Erythroblast (primary cell): ENCODE measurements around the gene RNF217.

ENCODE experiments used
- DNase-seq, 2 experiments: peaks; one replicate each; lab custom pipeline; 2025; lab: John Stamatoyannopoulos, UW
- GATA1 ChIP-seq: IDR thresholded peaks from 2 replicates; pipeline ENCODE4 v1.6.1; 2011; ENCODE audit warnings: low read depth, mild to moderate bottlenecking, control low read depth, low read length, moderate library complexity
- POLR2A ChIP-seq: IDR thresholded peaks from 2 replicates; pipeline ENCODE4 v1.6.1; 2011; ENCODE audit warnings: mild to moderate bottlenecking, low read length

Gene RNF217

DNA sequence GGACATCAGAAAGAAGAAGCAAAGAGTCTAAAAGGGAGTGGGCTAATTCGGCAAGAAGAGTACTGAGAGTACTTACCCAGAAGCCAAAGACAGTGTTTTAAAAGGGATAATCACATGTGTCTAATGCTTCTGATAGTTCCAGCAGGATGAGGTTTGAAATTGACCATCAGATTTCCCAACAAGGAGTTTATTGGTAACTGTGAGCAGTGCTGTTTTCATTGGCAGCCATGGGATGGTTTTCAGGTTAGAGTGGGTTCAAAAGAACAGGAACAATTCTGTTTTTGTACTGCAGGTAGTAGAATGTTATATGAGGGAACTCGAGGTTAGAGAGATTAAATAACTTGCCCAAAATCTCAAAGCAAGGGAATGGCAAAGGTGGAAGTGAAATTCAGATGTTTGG lies 8.5 kb downstream of the RNF217 start:
- TF ChIP-seq GATA1 (no peak), POLR2A (no peak)
- DNase-seq: no peak

GRCh38 chr6:124973780-124974179 lies 11.5 kb downstream of the RNF217 start:
- no peak for TF ChIP-seq GATA1
- TF ChIP-seq POLR2A: no peak
- no peak for DNase-seq

GRCh38 chr6:124974771-124975377 lies 12.6 kb downstream of the RNF217 start:
- no peak for DNase-seq
- TF ChIP-seq GATA1 (no peak), POLR2A (no peak)

GRCh38 chr6:124977067-124977908 lies 15.1 kb downstream of the RNF217 start:
- TF ChIP-seq POLR2A: no peak
- TF ChIP-seq GATA1: no peak
- DNase-seq: no peak

- TF ChIP-seq GATA1: no peak
- DNase-seq: no peak
Observed at GRCh38 chr6:124978451-124979293, 16.4 kb downstream of the RNF217 start.

DNA sequence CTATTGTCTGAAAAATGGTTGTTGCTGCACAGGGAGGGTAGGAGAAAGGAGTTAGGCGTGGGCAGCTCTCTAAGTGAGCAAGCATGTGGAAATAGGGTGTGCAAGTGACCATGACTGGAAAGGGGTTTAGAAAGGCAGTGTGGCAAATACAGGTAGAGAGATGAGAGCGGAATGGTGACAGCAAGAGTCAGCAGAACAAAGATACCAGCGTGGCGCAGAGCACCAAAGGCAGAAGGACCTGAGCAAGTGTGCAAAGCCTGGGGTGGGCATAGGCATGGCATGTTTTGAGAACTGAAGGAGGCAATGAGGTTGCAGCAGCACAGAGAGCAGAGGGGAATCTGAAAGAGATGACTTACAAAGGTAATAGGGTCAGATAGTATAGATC lies 17.0 kb downstream of the RNF217 start:
- no peak for DNase-seq
- TF ChIP-seq GATA1 (no peak), POLR2A (no peak)

- TF ChIP-seq POLR2A (no peak), GATA1 (no peak)
- no peak for DNase-seq
Observed at GRCh38 chr6:124982669-124983068, 20.4 kb downstream of the RNF217 start.

DNA sequence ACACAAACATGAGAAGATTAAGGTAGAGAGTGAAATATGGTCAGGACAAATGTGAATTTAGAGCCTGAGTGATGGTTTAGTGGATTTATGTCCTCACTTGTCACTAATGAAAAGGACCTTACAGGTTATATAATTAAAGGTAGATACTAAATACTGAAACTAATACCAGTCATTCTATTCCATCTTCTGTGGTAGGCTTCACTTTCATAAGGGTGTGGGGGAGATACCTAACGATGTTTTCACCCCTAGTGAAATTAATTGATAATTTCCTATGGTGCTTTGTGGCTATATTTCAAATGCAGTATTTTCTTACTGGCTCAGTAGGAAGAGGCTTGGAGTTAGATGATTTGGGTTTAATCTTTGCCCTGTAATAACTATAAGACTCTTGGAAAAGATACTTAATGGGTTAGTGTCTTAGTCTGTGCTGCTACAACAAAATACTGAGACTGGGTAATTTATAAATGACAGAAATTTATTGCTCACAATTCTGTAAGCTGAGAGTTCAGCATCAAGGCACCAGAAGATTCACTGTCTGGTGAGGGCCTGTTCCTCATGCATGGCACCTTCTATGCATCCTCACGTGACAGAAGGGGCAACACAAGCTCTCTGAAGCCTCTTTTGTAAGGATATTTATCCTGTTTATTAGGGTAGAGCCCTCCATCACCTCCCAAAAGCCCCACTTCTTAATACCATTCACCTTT lies 21.3 kb downstream of the RNF217 start:
- TF ChIP-seq POLR2A: no peak
- no peak for TF ChIP-seq GATA1
- DNase-seq: no peak

- no peak for DNase-seq
- TF ChIP-seq POLR2A (no peak), GATA1 (no peak)
Observed at GRCh38 chr6:124984668-124985338, 22.6 kb downstream of the RNF217 start.

DNA sequence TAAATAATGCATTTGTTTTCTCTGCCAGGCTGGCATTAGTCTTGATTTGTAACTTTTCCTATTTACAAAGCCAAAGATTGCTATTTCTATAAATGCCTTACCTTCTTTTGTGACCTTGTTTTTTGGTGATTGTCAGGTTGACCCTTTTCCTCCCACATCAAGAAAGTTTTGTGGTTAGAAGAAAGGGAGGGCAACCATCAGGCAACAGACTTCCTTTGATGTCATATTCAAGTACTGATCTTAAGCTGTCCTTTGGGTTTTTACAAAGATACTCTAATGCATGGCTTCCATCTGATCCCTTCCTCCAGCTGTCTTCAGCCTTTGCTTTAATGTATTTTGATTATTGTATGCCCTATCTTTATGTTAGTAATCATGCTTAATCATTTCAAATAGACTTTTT lies 23.9 kb downstream of the RNF217 start:
- TF ChIP-seq GATA1: no peak
- TF ChIP-seq POLR2A: no peak

DNA sequence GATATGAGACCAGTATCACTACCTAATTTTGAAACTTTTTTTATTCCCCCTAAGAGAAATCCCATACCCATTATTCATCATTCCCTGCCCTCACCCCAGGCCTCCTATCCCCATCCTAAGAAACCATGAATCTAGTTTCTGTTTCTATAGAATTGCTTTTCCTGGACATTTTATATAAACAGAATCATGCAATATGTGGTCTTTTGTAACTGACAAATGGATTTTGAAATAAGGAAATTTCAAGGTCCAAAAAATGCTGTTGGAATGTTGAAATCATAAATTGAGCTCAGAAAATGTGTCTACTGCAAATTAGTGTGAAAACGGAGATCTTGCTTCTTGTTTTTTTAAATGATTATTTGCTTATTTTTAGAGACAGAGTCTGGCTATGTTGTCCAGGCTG lies 25.1 kb downstream of the RNF217 start:
- no peak for DNase-seq
- no peak for TF ChIP-seq GATA1
- TF ChIP-seq POLR2A: no peak

More for the DNA sequence above, 23.9 kb downstream of the RNF217 start:
- DNase-seq: no peak

GRCh38 chr6:124987999-124988591 lies 25.9 kb downstream of the RNF217 start:
- TF ChIP-seq GATA1: no peak
- no peak for DNase-seq
